RWPE1 (cell line): ENCODE results near the gene BTN2A1.

ENCODE experiments used
- CTCF ChIA-PET: fragments of 350-600 bp; sonication (Branson Sonifier 250); formaldehyde crosslinking; extraction: SDS; loops from one replicate; lab custom pipeline; 2021; lab: Yijun Ruan, JAX
- POLR2A ChIA-PET: fragments of 400-600 bp; formaldehyde crosslinking; extraction: SDS; loops from one replicate; lab custom pipeline; 2020; ENCODE audit warnings: antibody characterized with exemption; ENCODE audit not compliant: low non-redundant PET; lab: Yijun Ruan, JAX
- DNase-seq: peaks from one replicate; pipeline ENCODE4 v3.0.0; 2012; ENCODE audit warnings: low spot score
- H3K27ac ChIP-seq: fragments of 450-650 bp; 2 replicates; pipeline ENCODE4 v1.5.1; 2017
- CTCF ChIP-seq: fragments of 450-650 bp; conservative IDR thresholded peaks from 2 replicates; pipeline ENCODE4 v1.5.1; 2017; ENCODE audit warnings: low read depth, mild to moderate bottlenecking

The BTN2A1 gene

GRCh38 chr6:26478100-26478984, 20.6 kb downstream of the BTN2A1 start:
- no peak for TF ChIP-seq CTCF
- ChIA-PET POLR2A (no interaction called here), CTCF (no interaction called here)

GRCh38 chr6:26478985-26479278, 21.2 kb downstream of the BTN2A1 start:
- ChIA-PET CTCF (no interaction called here), POLR2A (no interaction called here)
- no peak for DNase-seq
- H3K27ac ChIP-seq, result no peak overlapping the region
- no peak for TF ChIP-seq CTCF

More at GRCh38 chr6:26478100-26478984, 20.6 kb downstream of the BTN2A1 start:
- DNase-seq, result no peak
- no peak overlapping the region for H3K27ac ChIP-seq

DNA sequence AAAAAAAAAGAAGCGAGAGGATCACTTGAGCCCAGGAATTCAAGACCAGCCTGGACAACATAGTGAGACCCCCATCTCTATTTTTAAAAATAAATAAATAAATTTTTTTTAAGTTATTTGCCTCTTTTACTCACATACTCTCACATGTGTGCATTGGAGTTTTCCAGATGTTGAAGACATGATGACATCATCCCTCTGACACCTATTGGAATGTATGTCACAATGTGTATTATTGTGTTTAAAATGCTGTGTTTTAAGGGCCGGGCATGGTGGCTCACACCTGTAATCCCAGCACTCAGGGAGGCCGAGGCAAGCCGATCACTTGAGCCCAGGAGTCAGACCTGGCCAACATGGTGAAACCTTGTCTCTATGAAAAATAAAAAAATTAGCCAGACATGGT, 24.6 kb downstream of the BTN2A1 start:
- DNase-seq, result no peak
- no peak for TF ChIP-seq CTCF
- H3K27ac ChIP-seq, result no peak overlapping the region
- ChIA-PET POLR2A (no interaction called here), CTCF (no interaction called here)

- POLR2A ChIA-PET, result no interaction called here
- no peak for TF ChIP-seq CTCF
- H3K27ac ChIP-seq, result no peak overlapping the region
- DNase-seq, result no peak
- CTCF ChIA-PET, result no interaction called here
These were observed 26.0 kb downstream of the BTN2A1 start for GRCh38 chr6:26483727-26484126.

DNA sequence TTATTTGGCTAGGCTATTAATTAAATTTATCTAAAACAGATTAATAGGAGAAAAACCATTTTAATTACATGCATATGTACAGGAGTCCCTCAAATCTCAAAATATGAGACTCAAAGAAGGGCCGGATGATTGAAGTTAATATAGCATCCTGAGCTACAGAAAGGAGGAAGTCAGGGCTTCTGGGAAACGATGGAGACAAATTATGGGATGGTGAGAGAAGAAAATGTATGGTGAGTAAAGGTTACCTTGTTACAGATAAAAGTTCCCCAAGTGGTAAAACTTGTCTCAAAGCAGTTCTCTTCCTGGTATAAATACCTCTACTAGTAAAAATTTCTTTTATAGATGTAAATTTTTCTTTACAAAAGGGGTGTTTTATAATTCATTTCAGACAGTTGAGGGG, 26.4 kb downstream of the BTN2A1 start:
- DNase-seq, result no peak
- ChIA-PET POLR2A (no interaction called here), CTCF (no interaction called here)
- no peak overlapping the region for H3K27ac ChIP-seq
- no peak for TF ChIP-seq CTCF

DNA sequence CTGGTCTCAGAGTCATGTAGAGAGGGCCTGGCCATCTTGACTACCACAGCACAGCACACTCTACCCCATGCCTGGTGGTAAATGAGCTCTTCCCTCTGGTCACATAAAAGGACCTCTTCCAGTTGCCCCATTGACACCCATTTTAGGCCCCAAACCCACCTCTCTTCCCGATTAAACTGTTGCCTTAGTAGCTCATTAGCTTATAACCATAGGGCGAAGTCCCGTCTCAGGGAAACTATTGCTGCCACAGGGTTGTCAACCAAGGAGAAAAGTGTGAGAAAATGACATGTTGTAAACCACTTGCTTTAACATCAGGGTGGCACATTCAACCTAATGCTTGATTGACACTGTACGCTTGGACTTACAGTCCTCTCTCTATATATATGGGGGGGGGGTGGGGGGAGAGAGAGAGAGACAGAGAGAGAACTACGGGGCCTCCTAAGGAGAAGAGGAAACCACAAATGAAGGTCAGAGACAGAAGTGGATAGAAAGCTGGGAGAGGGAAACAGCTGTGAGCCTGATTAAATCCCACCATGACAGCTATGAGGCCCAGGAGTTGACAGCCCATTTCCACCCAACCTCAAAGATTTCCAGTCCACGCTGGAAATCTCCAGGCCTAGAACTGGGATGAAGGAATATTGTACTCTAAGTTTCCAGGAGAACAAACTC, 27.5 kb downstream of the BTN2A1 start:
- no peak overlapping the region for H3K27ac ChIP-seq
- no peak for TF ChIP-seq CTCF
- ChIA-PET CTCF (interaction anchor here (0.5 kb wide), 2 partner anchors 58 to 309 kb away, joined by 3 read pairs; no protein-coding TSS in a partner anchor), POLR2A (no interaction called here)
- no peak for DNase-seq
